BE2C (cell line): ENCODE data around the gene DAPK2.

Experiments used
- DNase-seq: peaks from one replicate; pipeline ENCODE4 v3.0.0-alpha.2; 2020
- H3K27me3 ChIP-seq: fragments of 250-450 bp; sonication (Bioruptor Pico); 2 replicates; pipeline ENCODE4 v1.5.1; 2020; ENCODE audit warnings: mild to moderate bottlenecking
- H3K36me3 ChIP-seq: fragments of 250-450 bp; sonication (Bioruptor Pico); 2 replicates; pipeline ENCODE4 v1.5.1; 2020; ENCODE audit warnings: mild to moderate bottlenecking
- H3K4me1 ChIP-seq: fragments of 250-450 bp; sonication (Bioruptor Pico); 2 replicates; pipeline ENCODE4 v1.5.1; 2020
- H3K4me3 ChIP-seq: 2 replicates; pipeline ENCODE4 v1.5.1; 2011; ENCODE audit warnings: low read depth, low read length
- H3K9me3 ChIP-seq: fragments of 250-450 bp; sonication (Bioruptor Pico); 2 replicates; pipeline ENCODE4 v1.5.1; 2020
- CTCF ChIP-seq: IDR thresholded peaks from 2 replicates; pipeline ENCODE4 v1.5.1; 2012; ENCODE audit warnings: mild to moderate bottlenecking, low read depth, low read length

DAPK2 gene

DNA sequence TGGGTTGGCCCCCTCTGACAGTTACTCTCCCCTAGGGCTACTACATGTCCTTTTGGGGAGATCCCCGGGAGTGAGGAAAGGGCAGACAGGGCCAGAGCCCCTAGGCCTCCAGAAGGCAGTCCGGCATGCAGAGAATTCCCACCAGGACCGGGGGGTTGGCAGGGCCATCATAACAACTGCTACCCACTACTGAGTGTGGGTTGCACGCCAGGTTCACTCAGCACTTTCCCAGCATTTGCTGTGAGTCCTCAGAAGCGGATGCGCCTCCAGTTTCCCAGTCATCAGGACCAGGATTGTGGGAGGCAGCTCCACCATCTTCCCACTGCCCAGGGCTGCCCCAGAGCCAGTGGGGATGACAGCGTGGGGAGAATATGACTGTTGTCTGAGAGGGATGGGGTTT lies 161.3 kb downstream of the DAPK2 start:
- Histone ChIP-seq H3K4me3 (no peak overlapping the region), H3K4me1 (no peaks in the 10 kb centered on the region), H3K9me3 (no peaks in the 10 kb centered on the region), H3K36me3 (no peaks in the 10 kb centered on the region), H3K27me3 (no peaks in the 10 kb centered on the region)
- TF ChIP-seq CTCF = no peak
- DNase-seq = no peak

- Histone ChIP-seq H3K9me3 (no peaks in the 10 kb centered on the region), H3K27me3 (no peaks in the 10 kb centered on the region), H3K4me1 (no peaks in the 10 kb centered on the region), H3K4me3 (no peak overlapping the region), H3K36me3 (no peaks in the 10 kb centered on the region)
- TF ChIP-seq CTCF = no peak
- DNase-seq = no peak
Observed at GRCh38 chr15:63881431-63881830, 164.9 kb downstream of the DAPK2 start.

- H3K27me3 ChIP-seq = no peaks in the 10 kb centered on the region
- H3K36me3 ChIP-seq = no peaks in the 10 kb centered on the region
- H3K4me1 ChIP-seq = no peaks in the 10 kb centered on the region
- no peak overlapping the region for H3K4me3 ChIP-seq
- TF ChIP-seq CTCF = no peak
- H3K9me3 ChIP-seq = no peaks in the 10 kb centered on the region
- DNase-seq = no peak
Observed at GRCh38 chr15:63880744-63881143, 165.5 kb downstream of the DAPK2 start.

GRCh38 chr15:63879995-63880394 lies 166.3 kb downstream of the DAPK2 start:
- no peak for TF ChIP-seq CTCF
- Histone ChIP-seq H3K4me1 (no peaks in the 10 kb centered on the region), H3K9me3 (no peaks in the 10 kb centered on the region), H3K27me3 (no peaks in the 10 kb centered on the region), H3K36me3 (no peaks in the 10 kb centered on the region), H3K4me3 (no peak overlapping the region)
- DNase-seq = no peak

- H3K27me3 ChIP-seq = no peaks in the 10 kb centered on the region
- DNase-seq = no peak
- H3K9me3 ChIP-seq = no peaks in the 10 kb centered on the region
- no peaks in the 10 kb centered on the region for H3K36me3 ChIP-seq
- no peak overlapping the region for H3K4me3 ChIP-seq
- H3K4me1 ChIP-seq = no peaks in the 10 kb centered on the region
- TF ChIP-seq CTCF = no peak
Observed at GRCh38 chr15:63879211-63879610, 167.1 kb downstream of the DAPK2 start.

DNA sequence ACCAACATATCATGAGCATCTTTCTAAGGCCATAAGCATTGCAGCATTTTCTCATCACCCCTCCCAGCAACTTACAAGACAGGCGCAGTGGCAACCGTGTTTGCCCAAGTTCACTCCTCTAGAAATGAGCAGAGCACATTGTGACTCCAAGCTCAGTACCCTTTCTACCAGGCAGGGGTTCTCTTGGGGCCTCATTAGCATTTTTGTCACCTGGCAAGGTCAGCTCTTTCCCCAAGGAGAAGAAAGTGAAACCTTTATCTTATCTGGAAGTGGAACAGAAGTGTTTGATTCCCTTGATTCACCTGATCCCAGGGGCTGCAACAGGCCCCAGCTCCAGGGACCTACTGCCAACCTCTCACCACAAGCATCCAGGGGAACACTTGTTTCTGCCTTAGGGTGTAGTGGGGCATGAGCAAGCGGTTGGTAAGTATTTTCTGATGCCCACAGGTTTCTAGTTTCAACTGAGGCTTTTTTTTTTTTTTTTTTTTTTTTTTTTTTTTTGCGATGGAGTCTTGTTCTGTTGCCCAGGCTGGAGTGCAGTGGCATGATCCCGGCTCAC lies 168.5 kb downstream of the DAPK2 start:
- Histone ChIP-seq H3K4me3 (no peak overlapping the region), H3K4me1 (no peaks in the 10 kb centered on the region), H3K36me3 (no peaks in the 10 kb centered on the region), H3K27me3 (no peaks in the 10 kb centered on the region), H3K9me3 (no peaks in the 10 kb centered on the region)
- DNase-seq = no peak
- TF ChIP-seq CTCF = no peak
